ENCODE results near the gene ADGRF1.
"Not testable (repeated sequence)": the region's sequence is repeated elsewhere in the genome, so short reads cannot be mapped to it uniquely, and the experiment has no call there.

The ADGRF1 gene

GRCh38 chr6:47061309-47062300 lies 19.5 kb upstream of the ADGRF1 start:
- DNase-seq = no peak

DNA sequence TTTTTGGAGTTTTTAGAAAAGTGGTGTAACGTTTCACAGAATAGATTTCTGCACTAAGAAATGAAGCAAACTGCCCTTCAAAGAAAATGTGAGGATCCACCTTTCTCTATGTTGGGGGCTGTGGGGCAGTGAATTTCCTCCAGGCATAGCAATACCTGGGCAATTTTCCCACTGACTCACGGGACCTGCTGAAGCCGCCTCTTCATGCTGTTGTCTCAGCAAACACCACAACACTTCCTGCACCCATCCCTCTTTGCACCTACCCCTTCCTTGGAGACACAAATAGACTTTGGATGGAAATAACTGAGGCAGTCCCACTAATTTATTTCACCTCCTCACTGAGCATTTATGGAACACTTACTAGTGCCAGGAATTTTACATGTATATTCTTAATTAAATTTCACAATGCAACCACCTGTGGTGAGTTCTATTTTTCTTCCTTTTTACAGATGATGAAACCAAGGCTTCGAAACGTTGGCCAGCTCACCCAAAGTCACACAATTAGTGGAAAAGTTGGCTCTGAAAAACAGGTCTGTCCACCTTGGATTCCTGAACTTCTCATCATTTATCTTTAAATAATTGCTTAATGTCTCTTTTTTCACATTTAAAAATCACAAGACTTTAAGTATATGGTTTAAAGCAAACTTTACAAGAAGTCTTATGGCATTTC lies 17.2 kb upstream of the ADGRF1 start:
- DNase-seq = no peak

DNA sequence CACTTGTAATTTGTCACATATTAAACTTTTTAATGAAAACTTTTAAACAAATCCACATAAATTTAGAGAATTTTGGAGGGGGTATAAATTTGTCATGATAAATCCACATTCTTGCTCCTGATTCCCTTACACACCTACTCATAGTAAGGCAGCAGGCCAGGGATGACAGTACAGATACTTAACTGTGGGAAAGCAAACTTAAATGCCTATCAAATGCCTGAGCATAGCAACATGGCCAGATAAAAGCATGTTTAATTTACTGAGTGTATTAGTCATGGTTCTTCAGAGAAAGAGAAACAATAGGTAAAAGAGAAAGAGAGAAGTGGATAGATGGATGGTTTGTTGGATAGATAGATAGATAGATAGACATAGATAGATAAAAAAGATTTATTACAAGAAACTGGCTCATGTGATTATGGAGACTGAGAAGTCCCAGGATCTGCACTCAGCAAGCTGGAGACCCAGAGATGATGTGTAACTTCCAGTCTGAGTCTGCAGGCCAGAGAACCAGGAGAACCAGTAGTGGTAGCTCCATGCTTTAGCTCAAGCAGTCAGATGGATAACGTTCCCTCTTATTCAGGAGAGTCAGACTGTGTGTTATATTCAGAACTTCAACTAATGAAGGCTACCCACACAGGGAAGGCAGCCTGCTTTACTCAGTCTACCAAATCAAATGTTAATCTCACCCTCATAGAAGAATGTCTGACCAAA lies 15.9 kb upstream of the ADGRF1 start:
- DNase-seq = peak; percentile 5

DNA sequence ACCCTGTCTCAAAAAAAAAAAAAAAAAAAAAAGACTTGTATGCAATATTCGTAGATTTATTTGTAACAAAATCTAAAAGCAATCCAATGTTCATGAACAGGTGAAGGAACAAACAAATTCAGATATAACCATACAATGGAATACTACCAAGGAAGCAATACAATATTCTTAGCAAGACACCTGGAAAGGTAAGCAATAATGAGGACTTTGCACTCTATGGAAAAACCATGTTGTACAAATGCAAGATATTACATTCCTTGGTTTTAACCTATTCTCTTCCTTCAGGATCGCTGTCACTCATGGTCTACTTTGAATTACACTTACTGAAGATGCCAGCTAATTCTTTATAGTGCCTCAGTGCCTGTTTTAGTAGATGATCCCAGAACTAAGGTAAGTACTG lies 14.7 kb upstream of the ADGRF1 start:
- DNase-seq = no peak

DNA sequence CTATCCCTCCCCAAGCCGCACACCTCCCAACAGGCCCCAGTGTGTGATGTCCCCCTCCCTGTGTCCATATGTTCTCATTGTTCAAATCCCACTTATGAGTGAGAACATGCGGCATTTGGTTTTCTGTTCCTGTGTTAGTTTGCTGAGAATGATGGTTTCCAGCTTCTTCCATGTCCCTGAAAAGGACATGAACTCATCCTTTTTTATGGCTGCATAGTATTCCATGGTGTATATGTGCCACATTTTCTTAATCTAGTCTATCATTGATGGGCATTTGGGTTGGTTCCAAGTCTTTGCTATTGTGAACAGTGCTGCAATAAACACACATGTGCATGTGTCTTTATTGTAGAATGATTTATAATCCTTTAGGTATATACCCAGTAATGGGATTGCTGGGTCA lies 12.2 kb upstream of the ADGRF1 start:
- not testable (repeated sequence) for DNase-seq

- DNase-seq = no peak
Observed at GRCh38 chr6:47048638-47049037, 6.5 kb upstream of the ADGRF1 start.

GRCh38 chr6:47047479-47048407 lies 5.6 kb upstream of the ADGRF1 start:
- DNase-seq = peak; percentile 66

DNA sequence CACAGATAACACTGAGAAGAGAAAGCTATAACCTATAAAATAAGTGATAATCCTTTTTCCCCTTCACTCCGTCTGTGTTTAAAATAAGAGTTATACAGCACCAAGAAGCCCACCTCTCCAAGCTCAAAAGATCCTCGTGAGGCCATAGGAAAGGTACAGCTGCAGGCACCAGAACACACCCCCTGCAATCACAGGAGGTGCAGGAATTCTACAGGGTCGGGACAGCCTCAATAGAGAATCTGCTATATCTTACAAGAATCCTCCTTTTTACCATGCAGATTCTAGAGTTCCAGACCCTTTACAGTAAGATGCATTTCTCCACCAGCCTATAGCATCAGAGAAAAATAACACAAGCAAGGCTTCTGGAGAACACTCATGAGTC lies 5.0 kb upstream of the ADGRF1 start:
- no peak for DNase-seq

DNA sequence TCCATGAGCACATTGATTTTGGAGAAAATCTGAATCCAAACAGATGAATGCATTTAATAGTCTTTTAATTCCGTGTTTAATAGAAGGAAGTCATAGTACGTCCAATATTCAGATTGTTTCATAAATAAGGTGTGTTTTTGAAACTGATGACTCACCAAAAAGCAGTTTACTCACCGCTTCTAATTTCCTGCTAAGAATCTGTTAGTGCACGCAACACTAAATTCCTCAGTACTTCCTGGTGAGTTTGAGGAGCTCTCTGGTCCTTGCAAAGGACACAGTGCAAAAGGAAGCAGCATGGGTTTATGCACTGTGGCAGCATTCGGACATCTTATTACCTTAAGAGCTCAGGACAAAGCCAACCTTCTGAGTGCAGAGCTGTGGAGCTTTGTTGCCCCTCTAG lies 2.3 kb upstream of the ADGRF1 start:
- no peak for DNase-seq

- DNase-seq = no peak
Observed at GRCh38 chr6:47043286-47043685, 1.2 kb upstream of the ADGRF1 start.

DNA sequence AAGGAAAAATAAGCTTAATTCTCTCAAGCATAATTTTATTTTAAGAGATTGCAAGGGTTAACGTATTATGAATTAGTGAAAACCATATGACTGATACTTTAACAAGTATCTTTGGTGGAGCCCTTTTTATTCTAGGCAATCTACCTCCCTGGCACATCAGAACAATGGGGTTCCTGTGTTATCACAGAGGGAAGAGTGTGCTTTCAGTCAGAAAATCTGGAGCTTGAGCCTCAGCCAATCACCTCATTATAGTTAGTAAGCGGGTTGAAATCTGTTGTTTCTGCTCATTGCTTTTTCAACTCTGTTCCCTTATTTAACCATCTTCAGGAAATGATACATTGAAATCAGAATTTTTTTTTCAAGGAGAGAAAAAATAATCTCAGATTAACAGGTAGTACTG lies 391 bp downstream of the ADGRF1 start:
- DNase-seq = no peak

DNA sequence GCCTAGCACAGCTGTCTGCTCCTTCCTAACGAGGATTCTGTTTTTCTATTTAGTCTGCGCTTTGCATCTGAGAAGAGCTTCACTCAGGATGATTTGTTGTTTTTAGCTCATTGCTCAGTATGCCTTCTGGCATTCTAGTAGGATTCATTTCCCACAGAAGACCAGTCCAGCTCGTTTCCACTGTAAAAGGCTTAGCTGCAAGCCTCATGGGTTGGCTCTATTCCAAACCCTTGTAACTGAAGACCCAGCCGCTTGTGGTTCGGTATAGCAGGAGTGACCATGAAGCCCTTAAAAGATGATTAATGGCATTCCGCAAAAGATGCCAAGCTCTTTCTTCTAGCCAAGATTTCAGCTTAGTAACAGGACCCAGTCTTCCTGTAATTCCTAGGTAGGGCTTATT lies 7.2 kb downstream of the ADGRF1 start:
- DNase-seq = peak; percentile 77

DNA sequence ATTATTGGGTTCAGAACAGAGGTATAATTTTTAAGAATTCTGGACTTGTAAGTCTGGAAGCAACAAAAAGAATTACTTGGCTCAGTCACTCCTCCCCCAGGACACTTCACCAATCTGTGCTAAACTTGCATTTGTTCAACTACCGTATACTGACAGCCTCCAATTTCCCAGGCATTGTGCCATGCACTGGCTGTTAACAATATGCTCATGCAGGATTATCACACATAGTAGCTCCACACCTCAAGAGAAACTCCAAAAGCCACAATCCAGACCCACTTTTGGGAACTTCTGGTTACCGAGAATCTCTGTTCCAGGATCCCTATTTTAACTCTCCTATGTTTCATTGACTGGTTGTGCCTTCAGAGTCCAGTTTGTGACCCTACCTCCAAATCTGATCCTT lies 7.7 kb downstream of the ADGRF1 start:
- no peak for DNase-seq

DNA sequence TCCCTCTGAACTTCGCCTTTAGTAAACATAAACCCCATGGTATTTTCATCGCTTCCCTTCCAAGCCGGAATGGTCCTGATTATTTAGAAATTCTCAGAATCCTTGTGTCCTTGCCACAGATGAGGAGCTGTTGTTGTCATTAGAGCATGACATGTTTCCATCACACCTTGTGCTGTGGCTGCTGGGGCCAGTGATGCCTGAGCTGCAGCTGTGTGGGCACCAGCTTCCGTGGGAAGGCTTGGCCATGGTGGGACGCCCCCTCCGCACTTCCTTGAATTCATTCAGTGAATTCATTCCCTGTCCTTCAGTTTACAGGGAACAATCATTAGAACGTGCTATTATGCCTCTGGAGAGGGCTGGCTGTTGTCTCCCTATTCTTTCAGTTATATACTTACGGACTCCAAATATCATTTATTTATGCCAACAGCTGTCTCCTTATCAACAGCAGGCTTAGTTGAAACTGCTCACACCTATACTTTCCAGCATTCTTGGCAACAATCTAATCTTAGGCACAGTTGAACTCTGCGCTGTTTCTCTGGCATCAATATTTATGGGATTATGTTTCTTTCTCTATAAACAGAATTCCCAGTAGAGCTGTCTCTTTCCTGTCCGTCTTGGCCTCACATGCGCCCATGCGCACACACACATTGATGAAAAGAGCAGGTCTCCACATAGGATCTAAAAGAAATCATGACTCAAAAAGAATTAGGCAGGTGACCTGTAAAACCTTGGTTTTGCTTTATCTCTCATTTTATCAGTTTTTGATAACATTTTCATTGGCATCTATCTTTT lies 9.0 kb downstream of the ADGRF1 start:
- DNase-seq = no peak

DNA sequence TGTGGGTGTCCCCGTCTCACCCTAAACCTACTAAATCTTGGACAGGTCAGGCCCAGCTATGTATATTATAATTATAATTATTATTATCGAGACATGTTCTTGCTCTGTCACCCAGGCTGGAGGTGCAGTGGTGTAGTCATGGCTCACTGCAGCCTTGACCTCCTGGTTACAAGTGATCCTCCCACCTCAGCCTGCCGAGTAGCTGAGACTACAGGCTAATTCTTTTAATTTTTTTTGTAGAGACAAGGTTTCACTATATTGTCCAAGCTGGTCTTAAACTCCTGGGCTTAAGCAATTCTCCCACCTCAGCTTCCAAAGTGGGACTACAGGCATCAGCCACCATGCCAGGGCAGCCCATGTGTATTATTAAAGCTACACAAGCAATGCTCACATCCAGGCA lies 10.5 kb downstream of the ADGRF1 start:
- no peak for DNase-seq

DNA sequence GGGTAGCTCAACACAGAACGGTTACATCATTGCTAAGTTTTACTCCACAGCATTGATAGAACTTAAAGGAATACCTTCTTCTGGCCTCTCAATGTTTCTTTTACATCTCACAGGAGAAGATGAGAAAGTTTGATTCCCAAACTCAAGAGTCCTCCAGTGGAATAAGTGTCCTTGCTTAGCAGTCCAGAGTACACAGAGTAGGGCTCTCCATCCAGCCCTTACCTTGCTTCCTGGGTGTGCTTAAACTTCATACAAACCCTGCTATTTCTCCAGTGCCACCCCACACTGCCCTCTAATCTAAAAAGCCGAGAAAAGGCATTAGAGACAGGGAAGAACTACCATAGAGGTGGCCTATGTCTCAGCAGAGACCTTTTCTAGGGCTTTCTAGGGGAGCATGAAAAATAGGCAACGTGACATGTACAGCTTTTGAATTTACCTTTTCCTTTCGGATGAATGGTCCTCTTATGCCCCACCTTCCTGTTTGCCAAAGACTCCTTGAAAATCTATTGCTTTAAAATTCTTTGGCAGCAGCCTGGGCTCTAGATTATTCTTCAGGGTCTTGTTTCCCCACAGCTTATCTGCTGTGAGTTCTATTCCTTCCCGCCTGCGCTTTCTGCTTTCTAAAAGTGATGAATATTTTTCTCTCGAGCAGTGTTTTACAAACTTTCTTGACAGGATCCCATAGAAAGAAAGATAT lies 12.1 kb downstream of the ADGRF1 start:
- DNase-seq = no peak

GRCh38 chr6:47028835-47029360 lies 13.2 kb downstream of the ADGRF1 start:
- no peak for DNase-seq

DNA sequence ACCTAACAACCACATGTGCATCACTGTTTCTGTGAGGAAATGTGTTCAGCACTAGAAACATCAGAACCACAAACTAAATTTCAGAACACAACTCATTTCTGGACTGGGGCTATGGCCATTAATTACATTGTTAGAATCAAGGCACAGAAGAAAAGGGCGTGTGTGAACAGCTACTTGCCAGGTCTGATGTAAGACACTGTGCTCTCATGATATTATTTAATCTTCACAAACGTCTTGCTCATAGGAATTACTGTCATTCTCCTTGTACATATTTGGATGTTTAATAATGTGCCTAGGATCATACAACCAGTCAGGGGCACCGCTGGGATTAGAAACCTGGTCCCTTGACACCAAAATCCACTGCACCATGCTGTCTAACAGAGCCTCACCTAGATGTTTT lies 14.8 kb downstream of the ADGRF1 start:
- DNase-seq = no peak

DNA sequence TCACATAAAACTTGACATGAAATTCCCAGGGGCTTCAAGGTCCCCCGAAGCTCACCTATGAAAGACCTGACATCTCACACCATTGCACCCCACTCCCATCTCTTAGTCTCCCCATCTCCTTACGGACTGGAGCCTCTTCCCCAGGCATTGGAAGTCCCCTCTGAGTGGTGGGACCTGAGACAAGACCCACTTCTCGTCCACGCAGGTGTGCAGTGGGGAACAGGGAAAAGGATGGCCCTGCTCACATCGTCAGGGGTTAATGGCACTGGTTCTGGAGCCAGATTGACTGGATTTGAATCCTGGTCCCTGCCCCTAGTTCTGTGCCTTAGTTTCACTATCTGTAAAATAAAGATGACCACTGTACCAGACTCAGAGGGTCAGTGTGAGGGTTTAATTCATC lies 15.5 kb downstream of the ADGRF1 start:
- DNase-seq = no peak

DNA sequence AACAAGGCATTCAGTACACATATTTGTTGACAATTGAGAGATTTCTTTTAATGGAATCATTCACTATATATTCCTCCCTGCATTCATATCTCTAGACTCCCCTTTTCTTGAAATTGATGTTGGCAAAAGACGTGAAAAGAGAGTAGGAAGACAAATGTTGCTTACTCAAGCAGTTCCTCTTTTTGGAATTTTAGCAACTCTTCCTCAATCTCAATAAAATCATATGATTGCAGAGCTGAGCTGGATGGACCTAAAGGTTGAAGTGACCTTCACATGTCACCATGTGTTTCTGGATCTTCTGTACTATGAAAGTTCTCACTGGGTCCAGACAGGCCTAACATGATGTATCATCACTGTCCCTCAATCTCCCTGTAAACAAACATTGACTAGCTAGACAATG lies 18.6 kb downstream of the ADGRF1 start:
- no peak for DNase-seq

- DNase-seq = no peak
Observed at GRCh38 chr6:47022191-47022590, 19.9 kb downstream of the ADGRF1 start.

All from fibroblast of skin of right quadriceps (primary cell).